Astrocyte (in vitro differentiated cells and primary cell): ENCODE measurements around the gene ADAM22.

Experiments
- CTCF ChIP-seq: IDR thresholded peaks from 2 replicates; pipeline ENCODE4 v1.5.1; 2011; ENCODE audit warnings: low read depth, mild to moderate bottlenecking, inconsistent platforms, low read length, moderate library complexity; ENCODE audit not compliant: insufficient read depth
- EZH2 ChIP-seq: IDR thresholded peaks from 2 replicates; pipeline ENCODE4 v1.6.1; 2012; ENCODE audit warnings: mild to moderate bottlenecking, low read length, inconsistent platforms; ENCODE audit not compliant: insufficient read depth

DNA sequence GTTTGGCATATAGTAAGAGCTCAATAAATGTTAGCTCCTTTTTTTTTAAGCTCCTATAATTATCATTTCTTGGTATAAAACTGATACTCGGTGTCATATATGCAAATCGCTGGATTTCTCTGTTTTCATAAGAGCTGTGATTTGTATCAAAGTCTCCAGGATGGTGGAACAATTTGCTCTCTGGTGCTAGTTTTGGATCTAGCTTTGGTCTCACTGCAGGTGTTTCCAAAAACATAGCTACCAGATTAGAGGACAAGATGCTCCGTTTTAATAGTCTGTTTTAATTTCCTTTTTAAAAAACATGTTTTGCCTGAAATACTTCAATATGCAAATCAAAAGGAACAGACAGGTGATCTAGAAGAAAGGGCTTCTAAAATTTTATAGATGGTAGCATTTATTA, 25.3 kb downstream of the ADAM22 start:
- TF ChIP-seq CTCF (no peak), EZH2 (no peak)
